Fibroblast of lung (primary cell): ENCODE results near the gene RPS6KA2. TPM values are rescaled to one million over a fixed set of nuclear protein-coding genes. Genes with fewer than 3 reads are reported as not detected.

Experiments
- DNase-seq, 2 donors: peaks; one replicate each; pipeline versions ENCODE4 v3.0.0 to v3.0.0-alpha.2; 2010; ENCODE audit warnings: low read depth in 2 of 2
- H2AFZ ChIP-seq: 2 replicates; pipeline ENCODE4 v1.5.1; 2012; ENCODE audit warnings: low read length, control low read depth, inconsistent platforms
- H3K27ac ChIP-seq: 2 replicates; pipeline ENCODE4 v1.5.1; 2011; ENCODE audit warnings: low read length, control low read depth; ENCODE audit not compliant: insufficient read depth
- H3K27me3 ChIP-seq: 2 replicates; pipeline ENCODE4 v1.5.1; 2011; ENCODE audit warnings: mild to moderate bottlenecking, low read length; ENCODE audit not compliant: control insufficient read depth, insufficient read depth
- H3K36me3 ChIP-seq: 2 replicates; pipeline ENCODE4 v1.5.1; 2011; ENCODE audit warnings: low read length; ENCODE audit not compliant: control insufficient read depth, insufficient read depth
- H3K4me1 ChIP-seq: 2 replicates; pipeline ENCODE4 v1.5.1; 2011; ENCODE audit warnings: low read length; ENCODE audit not compliant: control insufficient read depth, insufficient read depth; ENCODE audit errors: extremely low read depth
- H3K4me2 ChIP-seq: 2 replicates; pipeline ENCODE4 v1.5.1; 2011; ENCODE audit warnings: low read length, control low read depth; ENCODE audit not compliant: insufficient read depth; ENCODE audit errors: extremely low read depth
- H3K4me3 ChIP-seq, 4 experiments: fragments of 200-600 bp in 1 of 4; sonication (generic) in 1 of 4; replicated peaks in 1 of 4; 2 replicates each; pipeline ENCODE4 v1.5.1; 2011 to 2016; ENCODE audit warnings: low read length in 4 of 4, low read depth in 3 of 4, mild to moderate bottlenecking in 3 of 4, control low read depth in 2 of 4, inconsistent platforms in 1 of 4, mixed read lengths in 1 of 4; ENCODE audit not compliant: insufficient read depth in 1 of 4; ENCODE audit errors: control extremely low read depth in 1 of 4
- H3K79me2 ChIP-seq: 2 replicates; pipeline ENCODE4 v1.5.1; 2012; ENCODE audit warnings: mild to moderate bottlenecking, low read length, inconsistent platforms; ENCODE audit not compliant: control insufficient read depth, insufficient read depth
- H3K9ac ChIP-seq: 2 replicates; pipeline ENCODE4 v1.5.1; 2011; ENCODE audit warnings: mild to moderate bottlenecking, low read length, control low read depth; ENCODE audit not compliant: insufficient read depth
- H3K9me3 ChIP-seq: 2 replicates; pipeline ENCODE4 v1.5.1; 2012; ENCODE audit warnings: low read depth, low read length; ENCODE audit not compliant: control insufficient read depth, insufficient read depth
- H4K20me1 ChIP-seq: 2 replicates; pipeline ENCODE4 v1.5.1; 2011; ENCODE audit warnings: low read length; ENCODE audit not compliant: control insufficient read depth, insufficient read depth; ENCODE audit errors: extremely low read depth
- CTCF ChIP-seq, 2 donors: IDR thresholded peaks in 1 of 2; conservative IDR thresholded peaks in 1 of 2; 1 replicate in 1 of 2; 2 replicates in 1 of 2; pipeline ENCODE4 v1.5.1; 2011 to 2012; ENCODE audit warnings: low read length in 2 of 2, control low read depth in 1 of 2, inconsistent platforms in 1 of 2, low read depth in 1 of 2, mild to moderate bottlenecking in 1 of 2
- EZH2 ChIP-seq: IDR thresholded peaks from 2 replicates; pipeline ENCODE4 v1.5.1; 2012; ENCODE audit warnings: low read length, control low read depth, mild to moderate bottlenecking; ENCODE audit errors: missing control alignments
- polyA plus RNA-seq, 2 donors: library from polyadenylated mRNA; depleted of rRNA in 1 of 2; stranded (reverse) in 1 of 2; unstranded in 1 of 2; fragments of >200 nt; gene quantifications; 2 replicates each; pipeline ENCODE4 v1.2.1, GENCODE V29; 2011 to 2012; ENCODE audit warnings: missing spikeins in 1 of 2
- total RNA-seq: library from RNA; depleted of rRNA; stranded (reverse); fragments of >200 nt; gene quantifications from 2 replicates; pipeline ENCODE4 v1.2.1, GENCODE V29; 2014

Gene RPS6KA2
- total and polyA plus RNA-seq, 2 donors (not counting 1 experiment from before 2014, with no cell fraction given): 66.8 to 116 TPM

DNA sequence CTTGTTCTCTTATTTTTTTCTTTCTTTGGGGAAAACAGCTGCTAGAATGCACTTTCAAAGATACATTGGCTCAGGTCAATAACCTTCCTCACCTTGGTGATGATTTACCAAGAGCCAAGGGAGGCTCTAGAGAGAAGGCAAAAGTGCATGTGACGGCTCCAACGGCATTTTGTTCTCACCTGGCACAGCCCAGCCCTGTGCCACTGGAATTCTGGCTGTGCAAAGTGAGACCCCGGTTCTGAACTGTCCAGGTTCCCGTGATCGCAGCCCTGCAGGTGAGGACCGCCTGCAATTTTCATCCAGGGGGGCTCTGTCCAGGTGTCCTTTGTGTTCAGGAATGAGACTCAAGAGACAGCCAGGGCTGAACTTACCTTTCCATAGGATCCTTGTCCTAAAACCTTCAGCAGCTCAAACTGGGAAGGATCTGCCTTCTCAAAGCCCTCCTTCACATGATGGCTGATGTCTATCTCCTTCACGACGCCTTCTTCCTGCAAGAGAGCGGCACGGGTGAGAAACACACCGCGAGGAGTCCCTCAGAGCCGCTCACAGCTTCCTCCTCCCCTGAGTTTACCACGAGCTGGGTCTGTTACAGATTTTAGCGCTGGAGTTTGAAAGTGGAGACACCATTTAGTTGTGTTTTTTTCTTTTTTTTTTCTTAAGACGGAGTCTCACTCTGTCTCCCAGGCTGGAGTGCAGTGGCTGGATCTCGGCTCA, 88.6 kb downstream of the RPS6KA2 start:
- no peaks in the 10 kb centered on the region for H3K9me3 ChIP-seq
- no peak overlapping the region for H3K4me3 ChIP-seq
- H3K79me2 ChIP-seq: no peaks in the 10 kb centered on the region
- no peak overlapping the region for H3K9ac ChIP-seq
- no peak overlapping the region for H2AFZ ChIP-seq
- peaks cover 4% of the 10 kb centered on the region for H3K36me3 ChIP-seq
- H3K27me3 ChIP-seq: no peaks in the 10 kb centered on the region
- TF ChIP-seq EZH2: no peak
- TF ChIP-seq CTCF (conservative IDR thresholded peaks at IDR 0.05 in 1 of 2, IDR thresholded peaks at IDR 0.05 in 1 of 2; ENCODE audit: low read depth in 1 of 2, low read length in 2 of 2): no peak
- H4K20me1 ChIP-seq: no peaks in the 10 kb centered on the region
- no peaks in the 10 kb centered on the region for H3K4me1 ChIP-seq
- no peak overlapping the region for H3K4me2 ChIP-seq
- DNase-seq: no peak
- H3K27ac ChIP-seq: no peak overlapping the region

GRCh38 chr6:166534658-166535406, 92.2 kb downstream of the RPS6KA2 start:
- Histone ChIP-seq H3K36me3 (peaks cover 15% of the 10 kb centered on the region), H3K27me3 (no peaks in the 10 kb centered on the region), H3K4me2 (no peak overlapping the region), H3K4me1 (no peaks in the 10 kb centered on the region), H3K79me2 (no peaks in the 10 kb centered on the region), H3K9me3 (no peaks in the 10 kb centered on the region), H3K4me3 (no peak overlapping the region), H3K27ac (no peak overlapping the region), H2AFZ (no peak overlapping the region), H4K20me1 (no peaks in the 10 kb centered on the region), H3K9ac (no peak overlapping the region)
- no peak for TF ChIP-seq CTCF (conservative IDR thresholded peaks at IDR 0.05 in 1 of 2, IDR thresholded peaks at IDR 0.05 in 1 of 2; ENCODE audit: low read depth in 1 of 2, low read length in 2 of 2)
- DNase-seq: no peak

GRCh38 chr6:166533205-166533824, 93.7 kb downstream of the RPS6KA2 start:
- Histone ChIP-seq H3K27ac (no peak overlapping the region), H3K36me3 (peaks cover 13% of the 10 kb centered on the region), H3K9ac (no peak overlapping the region), H3K79me2 (no peaks in the 10 kb centered on the region), H3K4me1 (no peaks in the 10 kb centered on the region), H3K9me3 (no peaks in the 10 kb centered on the region), H3K4me2 (no peak overlapping the region), H3K27me3 (no peaks in the 10 kb centered on the region), H4K20me1 (no peaks in the 10 kb centered on the region), H2AFZ (no peak overlapping the region), H3K4me3 (no peak overlapping the region)
- no peak for DNase-seq
- no peak for TF ChIP-seq CTCF (conservative IDR thresholded peaks at IDR 0.05 in 1 of 2, IDR thresholded peaks at IDR 0.05 in 1 of 2; ENCODE audit: low read depth in 1 of 2, low read length in 2 of 2)
- TF ChIP-seq EZH2: no peak
